ACC112 (cell line): Measurements from ENCODE around the gene PIH1D1.

Experiments
- H2AFZ ChIP-seq: fragments of 200-600 bp; sonication (generic); one replicate; pipeline ENCODE4 v1.6.0; 2017; ENCODE audit warnings: antibody characterized with exemption, low read length; ENCODE audit not compliant: unreplicated experiment
- H3K27ac ChIP-seq: fragments of 200-600 bp; sonication (generic); 2 replicates; pipeline ENCODE4 v1.5.1; 2014; ENCODE audit warnings: low read depth, mild to moderate bottlenecking, antibody characterized with exemption, low read length, moderate library complexity
- H3K27me3 ChIP-seq: fragments of 200-600 bp; sonication (generic); 2 replicates; pipeline ENCODE4 v1.6.1; 2014; ENCODE audit warnings: mild to moderate bottlenecking, antibody characterized with exemption, low read length, moderate library complexity, mixed read lengths; ENCODE audit not compliant: insufficient read depth
- H3K36me3 ChIP-seq: fragments of 200-600 bp; sonication (generic); 2 replicates; pipeline ENCODE4 v1.6.1; 2016; ENCODE audit warnings: mild to moderate bottlenecking, antibody characterized with exemption, low read length, moderate library complexity, mixed read lengths; ENCODE audit not compliant: insufficient read depth
- H3K4me1 ChIP-seq: fragments of 200-600 bp; sonication (generic); one replicate; pipeline ENCODE4 v1.6.1; 2016; ENCODE audit warnings: low read length, mixed read lengths; ENCODE audit not compliant: insufficient read depth, unreplicated experiment, control insufficient read depth
- H3K4me3 ChIP-seq: fragments of 200-600 bp; sonication (generic); 2 replicates; pipeline ENCODE4 v1.5.1; 2014; ENCODE audit warnings: mild to moderate bottlenecking, low read depth, low read length
- H3K79me2 ChIP-seq: fragments of 200-600 bp; sonication (generic); one replicate; pipeline ENCODE4 v1.6.0; 2016; ENCODE audit warnings: low read length; ENCODE audit not compliant: control insufficient read depth, unreplicated experiment, insufficient read depth

The PIH1D1 gene

GRCh38 chr19:49451430-49452181 is at the start of gene PIH1D1:
PIH1D1 (minus strand) TSS chr19:49451814; CDS start chr19:49451574, 240 bp downstream.
- Histone ChIP-seq H3K27ac (peak within 1 kb of the TSS; percentile 98), H3K4me1 (peaks cover 3% of the 10 kb centered on the region), H3K4me3 (peak within 1 kb of the TSS; percentile 99), H3K36me3 (no peaks in the 10 kb centered on the region), H3K79me2 (peaks cover 14% of the 10 kb centered on the region), H3K27me3 (no peaks in the 10 kb centered on the region), H2AFZ (no peak within 1 kb of the TSS)

DNA sequence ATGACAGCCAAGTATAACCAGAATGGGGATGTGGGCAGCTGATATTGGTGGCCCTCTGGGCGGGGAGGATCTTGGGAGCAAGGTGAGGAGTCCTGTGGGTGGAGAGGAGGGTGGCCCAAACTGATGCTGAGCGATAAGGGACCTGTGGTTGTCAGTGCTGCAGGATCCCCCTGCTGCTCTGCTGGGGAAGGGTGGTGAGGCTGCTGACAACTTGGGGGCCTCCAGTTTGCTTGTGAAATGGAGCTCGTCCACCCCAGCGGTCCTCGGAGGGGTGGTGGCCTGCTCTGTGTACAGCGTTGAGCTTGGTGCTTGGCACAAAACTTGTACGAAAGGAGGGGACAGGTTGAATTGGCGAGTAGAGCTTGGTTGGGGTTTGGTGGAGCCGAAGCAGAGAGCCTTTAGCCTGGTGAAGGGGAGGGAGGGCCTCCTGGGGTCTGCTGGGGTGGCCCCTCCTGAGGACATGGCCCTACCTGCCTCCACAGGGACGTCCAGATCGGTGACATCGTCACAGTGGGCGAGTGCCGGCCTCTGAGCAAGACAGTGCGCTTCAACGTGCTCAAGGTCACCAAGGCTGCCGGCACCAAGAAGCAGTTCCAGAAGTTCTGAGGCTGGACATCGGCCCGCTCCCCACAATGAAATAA is 47.5 kb upstream of the PIH1D1 start:
- H3K4me3 ChIP-seq = no peak overlapping the region
- peaks cover 21% of the 10 kb centered on the region for H3K79me2 ChIP-seq
- no peaks in the 10 kb centered on the region for H3K27me3 ChIP-seq
- peaks cover 11% of the 10 kb centered on the region for H3K4me1 ChIP-seq
- H3K27ac ChIP-seq = no peak overlapping the region
- peaks cover 12% of the 10 kb centered on the region; the same call in 1 of the 2 replicates for H3K36me3 ChIP-seq
- no peak overlapping the region for H2AFZ ChIP-seq

GRCh38 chr19:49498475-49498874 is 46.9 kb upstream of the PIH1D1 start:
- peaks cover 12% of the 10 kb centered on the region; the same call in 1 of the 2 replicates for H3K36me3 ChIP-seq
- H3K79me2 ChIP-seq = peaks cover 21% of the 10 kb centered on the region
- H3K4me1 ChIP-seq = peaks cover 10% of the 10 kb centered on the region
- no peaks in the 10 kb centered on the region for H3K27me3 ChIP-seq
- H3K4me3 ChIP-seq = peak overlapping the region; percentile 82
- H3K27ac ChIP-seq = no peak overlapping the region
- no peak overlapping the region for H2AFZ ChIP-seq

DNA sequence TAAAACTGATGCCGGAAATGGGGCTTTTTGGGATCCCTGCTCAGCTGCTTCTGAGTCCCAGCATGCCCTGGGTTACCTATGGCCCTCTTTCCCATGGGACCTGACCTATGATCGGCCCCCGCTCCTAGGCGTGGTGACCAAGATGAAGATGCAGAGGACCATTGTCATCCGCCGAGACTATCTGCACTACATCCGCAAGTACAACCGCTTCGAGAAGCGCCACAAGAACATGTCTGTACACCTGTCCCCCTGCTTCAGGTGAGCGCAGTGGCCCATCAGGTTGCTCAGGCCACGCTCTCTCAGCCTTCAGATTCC is 46.1 kb upstream of the PIH1D1 start:
- Histone ChIP-seq H3K27ac (no peak overlapping the region), H3K4me3 (peak overlapping the region; percentile 82), H3K4me1 (peaks cover 7% of the 10 kb centered on the region), H3K36me3 (peaks cover 17% of the 10 kb centered on the region), H3K27me3 (no peaks in the 10 kb centered on the region), H2AFZ (no peak overlapping the region), H3K79me2 (peaks cover 21% of the 10 kb centered on the region)

- no peak overlapping the region for H2AFZ ChIP-seq
- H3K79me2 ChIP-seq = peaks cover 21% of the 10 kb centered on the region
- H3K36me3 ChIP-seq = peaks cover 22% of the 10 kb centered on the region
- peak overlapping the region; percentile 79 for H3K27ac ChIP-seq
- peak overlapping the region; percentile 82 for H3K4me3 ChIP-seq
- no peaks in the 10 kb centered on the region for H3K27me3 ChIP-seq
- peaks cover 7% of the 10 kb centered on the region for H3K4me1 ChIP-seq
Measured at GRCh38 chr19:49497047-49497788, 45.6 kb upstream of the PIH1D1 start.

DNA sequence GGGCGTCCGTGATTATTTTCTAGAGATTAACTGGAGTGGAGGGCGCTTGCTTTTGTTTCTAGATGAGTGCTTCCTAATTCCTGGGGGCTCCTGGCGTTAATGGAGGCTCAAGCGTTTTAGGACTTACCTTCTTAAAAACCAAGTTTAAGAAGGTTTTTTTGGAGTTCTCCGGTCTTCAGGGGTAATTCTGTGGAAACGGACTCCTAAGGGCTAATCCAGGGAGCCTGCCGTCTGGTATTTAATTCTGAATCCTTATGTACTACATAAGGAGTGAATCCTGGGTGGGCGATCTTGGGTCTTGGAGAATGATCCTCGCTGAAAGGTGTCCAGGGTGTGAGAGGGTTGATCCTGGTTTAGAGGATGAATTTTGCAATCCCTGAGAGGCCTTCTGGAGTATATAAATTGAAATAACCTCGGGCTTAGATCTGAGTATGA is 45.0 kb upstream of the PIH1D1 start:
- Histone ChIP-seq H3K79me2 (peaks cover 21% of the 10 kb centered on the region), H3K27me3 (no peaks in the 10 kb centered on the region), H3K4me3 (peak overlapping the region; percentile 82), H2AFZ (no peak overlapping the region), H3K27ac (peak overlapping the region; percentile 79), H3K4me1 (peaks cover 7% of the 10 kb centered on the region), H3K36me3 (peaks cover 25% of the 10 kb centered on the region)

DNA sequence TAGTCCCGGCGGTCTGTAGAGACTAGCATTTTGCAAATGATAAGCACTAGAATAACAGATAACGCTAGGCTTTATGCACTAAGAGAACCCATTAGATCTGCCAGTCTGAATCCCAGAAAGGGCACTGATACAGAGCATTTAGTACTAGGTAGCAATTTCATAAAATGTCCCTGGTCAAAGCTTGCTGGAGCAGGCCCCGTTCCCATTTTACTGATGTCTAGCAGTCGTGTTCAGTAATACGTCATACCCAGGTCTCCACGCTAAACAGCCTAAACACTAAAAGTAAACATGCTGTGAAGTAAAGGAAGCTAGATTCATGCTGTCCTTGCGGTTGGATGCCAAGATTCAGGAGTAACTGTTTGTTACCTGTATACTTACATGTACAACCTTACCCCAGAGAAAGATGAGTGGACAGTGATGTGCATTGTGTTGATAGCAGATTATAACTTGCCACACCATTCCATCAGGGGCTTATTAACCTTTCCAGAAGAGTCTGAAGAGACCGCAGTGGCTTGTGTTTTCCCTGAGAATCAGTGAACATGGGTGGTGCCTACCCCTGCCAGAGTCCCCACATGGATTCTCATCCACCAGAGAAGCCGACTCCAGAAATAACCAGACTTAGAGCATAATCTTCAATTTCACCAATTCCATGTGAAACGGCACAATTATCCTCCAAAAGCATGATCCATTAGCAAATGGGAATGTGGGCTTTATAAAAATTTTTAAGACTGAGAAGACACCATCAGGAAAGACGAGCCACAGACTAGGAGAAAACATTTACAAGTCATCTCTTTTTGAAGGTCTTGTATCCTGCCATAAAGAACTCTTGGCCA is 41.2 kb upstream of the PIH1D1 start:
- Histone ChIP-seq H3K4me3 (no peak overlapping the region), H3K27me3 (no peaks in the 10 kb centered on the region), H3K36me3 (peaks cover 48% of the 10 kb centered on the region), H3K4me1 (peaks cover 13% of the 10 kb centered on the region), H2AFZ (no peak overlapping the region), H3K27ac (peak overlapping the region; percentile 19; the same call in 1 of the 2 replicates), H3K79me2 (peaks cover 47% of the 10 kb centered on the region)

GRCh38 chr19:49491804-49492572 is 40.4 kb upstream of the PIH1D1 start:
- H3K4me3 ChIP-seq = no peak overlapping the region
- H3K36me3 ChIP-seq = peaks cover 43% of the 10 kb centered on the region
- H3K27me3 ChIP-seq = no peaks in the 10 kb centered on the region
- peaks cover 45% of the 10 kb centered on the region for H3K79me2 ChIP-seq
- no peak overlapping the region for H2AFZ ChIP-seq
- 0 out of 2 replicates have a peak overlapping the region, but pooled peaks have one; percentile 19 for H3K27ac ChIP-seq
- peaks cover 8% of the 10 kb centered on the region for H3K4me1 ChIP-seq

DNA sequence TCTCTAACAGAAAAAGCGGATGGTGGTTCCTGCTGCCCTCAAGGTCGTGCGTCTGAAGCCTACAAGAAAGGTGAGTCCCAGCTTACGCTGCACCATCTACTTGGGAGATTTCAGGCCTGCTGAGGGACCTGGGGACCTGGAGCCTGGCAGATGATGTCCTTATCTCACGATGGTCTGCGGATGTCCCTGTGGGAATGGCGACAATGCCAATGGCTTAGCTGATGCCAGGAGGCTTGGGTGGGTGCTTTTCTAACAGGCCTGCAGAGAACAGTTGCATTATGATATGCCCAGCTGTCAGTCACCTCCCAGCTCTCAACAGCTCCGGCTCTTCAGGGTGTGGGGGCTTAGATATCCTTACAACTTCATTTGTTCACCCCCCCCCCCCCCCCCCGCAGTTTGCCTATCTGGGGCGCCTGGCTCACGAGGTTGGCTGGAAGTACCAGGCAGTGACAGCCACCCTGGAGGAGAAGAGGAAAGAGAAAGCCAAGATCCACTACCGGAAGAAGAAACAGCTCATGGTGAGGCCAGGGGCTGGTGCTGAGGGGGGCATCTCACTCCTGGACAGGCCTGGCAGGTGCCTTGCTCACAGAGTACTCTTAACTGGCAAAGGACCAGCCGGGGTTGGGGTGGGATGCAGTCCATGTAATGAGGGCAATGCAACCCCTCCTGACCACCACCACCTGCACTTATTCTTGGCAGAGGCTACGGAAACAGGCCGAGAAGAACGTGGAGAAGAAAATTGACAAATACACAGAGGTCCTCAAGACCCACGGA is 39.6 kb upstream of the PIH1D1 start:
- Histone ChIP-seq H3K4me1 (peaks cover 8% of the 10 kb centered on the region), H3K27ac (0 out of 2 replicates have a peak overlapping the region, but pooled peaks have one; percentile 6), H2AFZ (no peak overlapping the region), H3K4me3 (no peak overlapping the region), H3K27me3 (no peaks in the 10 kb centered on the region), H3K36me3 (peaks cover 43% of the 10 kb centered on the region), H3K79me2 (peaks cover 37% of the 10 kb centered on the region)
